Endodermal cell (in vitro differentiated cells): ENCODE data around the gene MARK1. TPM values are rescaled to one million over a fixed set of nuclear protein-coding genes. Genes with fewer than 3 reads are reported as not detected.

Experiments
- DNase-seq: peaks from one replicate; pipeline ENCODE4 v3.0.0-alpha.2; 2017
- H3K27ac ChIP-seq: 2 replicates; pipeline ENCODE4 v1.5.1; 2013; ENCODE audit warnings: mild to moderate bottlenecking, low read depth, low read length, moderate library complexity
- H3K27me3 ChIP-seq: 2 replicates; pipeline ENCODE4 v1.6.1; 2013; ENCODE audit warnings: mild to moderate bottlenecking, low read length, moderate library complexity; ENCODE audit not compliant: insufficient read depth, control insufficient read depth, poor library complexity, severe bottlenecking
- H3K36me3 ChIP-seq: 2 replicates; pipeline ENCODE4 v1.7.0; 2013; ENCODE audit warnings: mild to moderate bottlenecking, low read length, moderate library complexity; ENCODE audit not compliant: control insufficient read depth, insufficient read depth
- H3K4me1 ChIP-seq: one replicate; pipeline ENCODE4 v1.7.0; 2013; ENCODE audit warnings: low read length; ENCODE audit not compliant: control insufficient read depth, insufficient read depth
- H3K4me3 ChIP-seq: 2 replicates; pipeline ENCODE4 v1.5.1; 2013; ENCODE audit warnings: mild to moderate bottlenecking, low read length, moderate library complexity
- H3K9ac ChIP-seq: 2 replicates; pipeline ENCODE4 v1.6.1; 2013; ENCODE audit warnings: mild to moderate bottlenecking, low read length, moderate library complexity; ENCODE audit not compliant: poor library complexity, severe bottlenecking; ENCODE audit errors: extremely low read depth
- H3K9me3 ChIP-seq: 2 replicates; pipeline ENCODE4 v1.6.1; 2013; ENCODE audit warnings: mild to moderate bottlenecking, low read length, moderate library complexity; ENCODE audit not compliant: control insufficient read depth
- H3K27ac Mint-ChIP-seq: 2 replicates; pipeline ENCODE4 v1.8.0; 2020; ENCODE audit warnings: mixed read lengths
- H3K27me3 Mint-ChIP-seq: 2 replicates; pipeline ENCODE4 v1.8.0; 2021; ENCODE audit warnings: mild to moderate bottlenecking, mixed read lengths; ENCODE audit not compliant: insufficient read depth
- H3K36me3 Mint-ChIP-seq: 2 replicates; pipeline ENCODE4 v1.8.0; 2020; ENCODE audit warnings: low read depth, mixed read lengths
- H3K4me1 Mint-ChIP-seq: 2 replicates; pipeline ENCODE4 v1.8.0; 2020; ENCODE audit warnings: mixed read lengths
- H3K4me3 Mint-ChIP-seq: 2 replicates; pipeline ENCODE4 v1.8.0; 2020; ENCODE audit warnings: mild to moderate bottlenecking, moderate library complexity, mixed read lengths
- H3K9me3 Mint-ChIP-seq: 2 replicates; pipeline ENCODE4 v1.8.0; 2020; ENCODE audit warnings: mild to moderate bottlenecking, mixed read lengths
- WGBS, 2 experiments: methylation state at CpG; one replicate each; pipeline versions ENCODE4 v1.1.5 to v1.1.7; 2013; ENCODE audit warnings: missing lambda C conversion rate in 2 of 2, mixed read lengths in 1 of 2; ENCODE audit not compliant: insufficient coverage in 1 of 2, insufficient read length in 1 of 2; 5-methylcytosine and 5-hydroxymethylcytosine counted together
- total RNA-seq, 2 donors: library from RNA; stranded (reverse); fragmentation: NEBNext Ultra II Directional in 1 of 2; extraction: Animal tissue kit (Norgen Biotek cat#: 25700) in 1 of 2; gene quantifications; 2 replicates in 1 of 2; 3 replicates in 1 of 2; pipeline ENCODE4 v1.2.1, GENCODE V29; 2021
- TF ChIP-seq, protein P1 (sequence below): fragments of 200-600 bp; sonication (generic); conservative IDR thresholded peaks from 2 replicates; pipeline ENCODE4 v1.5.0; 2021; ENCODE audit warnings: antibody characterized with exemption, mild to moderate bottlenecking

MARK1 gene
- total RNA-seq, 2 donors from 2014 or later = 8.8 to 12.6 TPM

DNA sequence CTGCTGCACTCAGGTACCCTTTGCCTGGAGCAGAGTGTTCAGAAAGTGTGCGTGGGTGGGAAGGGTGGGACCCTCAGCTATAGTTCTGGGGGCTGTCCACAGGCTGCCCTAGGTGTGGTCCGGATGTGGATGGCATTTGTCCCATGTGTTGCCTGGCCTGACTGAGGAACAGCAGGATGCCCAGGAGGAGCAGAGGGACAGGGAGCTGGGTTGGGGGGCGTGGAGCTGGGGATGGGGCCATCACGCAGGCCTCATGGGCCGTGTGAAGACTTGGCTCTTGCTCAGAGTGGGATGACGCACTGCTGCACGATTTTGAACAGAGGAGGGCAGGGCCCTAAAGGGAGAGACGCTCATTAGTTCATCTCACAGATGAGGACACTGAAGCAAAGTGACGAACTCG is 179.2 kb downstream of the MARK1 start:
- H3K4me1 ChIP-seq = peaks cover 4% of the 10 kb centered on the region
- H3K27ac Mint-ChIP-seq = no peak overlapping the region

DNA sequence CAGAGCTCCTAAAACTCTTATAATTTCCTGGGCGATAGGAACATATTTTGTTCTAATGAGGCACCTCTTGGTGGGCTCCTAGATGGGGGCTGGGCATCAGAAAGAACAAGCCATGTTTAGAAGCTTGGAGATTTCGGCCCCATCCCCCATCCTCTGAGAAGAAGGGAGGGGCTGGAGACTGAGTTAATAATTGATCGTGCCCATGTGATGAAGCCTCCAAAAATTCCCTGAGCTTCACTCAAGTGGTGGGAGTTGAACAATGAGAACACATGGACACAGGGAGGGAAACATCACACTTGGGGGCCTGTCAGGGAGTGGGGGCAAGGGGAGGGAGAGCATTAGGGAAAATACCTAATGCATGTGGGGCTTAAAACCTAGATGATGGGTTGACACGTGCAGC is 180.3 kb downstream of the MARK1 start:
- no peaks in the 10 kb centered on the region for H3K36me3 ChIP-seq
- DNase-seq = no peak
- H3K4me3 ChIP-seq = no peak overlapping the region
- no peaks in the 10 kb centered on the region for H3K27me3 ChIP-seq
- no peak overlapping the region for H3K9ac ChIP-seq
- H3K4me1 Mint-ChIP-seq = peaks cover 11% of the 10 kb centered on the region
- H3K27me3 Mint-ChIP-seq = no peaks in the 10 kb centered on the region
- peaks cover 4% of the 10 kb centered on the region for H3K4me1 ChIP-seq
- TF ChIP-seq, protein P1, sequence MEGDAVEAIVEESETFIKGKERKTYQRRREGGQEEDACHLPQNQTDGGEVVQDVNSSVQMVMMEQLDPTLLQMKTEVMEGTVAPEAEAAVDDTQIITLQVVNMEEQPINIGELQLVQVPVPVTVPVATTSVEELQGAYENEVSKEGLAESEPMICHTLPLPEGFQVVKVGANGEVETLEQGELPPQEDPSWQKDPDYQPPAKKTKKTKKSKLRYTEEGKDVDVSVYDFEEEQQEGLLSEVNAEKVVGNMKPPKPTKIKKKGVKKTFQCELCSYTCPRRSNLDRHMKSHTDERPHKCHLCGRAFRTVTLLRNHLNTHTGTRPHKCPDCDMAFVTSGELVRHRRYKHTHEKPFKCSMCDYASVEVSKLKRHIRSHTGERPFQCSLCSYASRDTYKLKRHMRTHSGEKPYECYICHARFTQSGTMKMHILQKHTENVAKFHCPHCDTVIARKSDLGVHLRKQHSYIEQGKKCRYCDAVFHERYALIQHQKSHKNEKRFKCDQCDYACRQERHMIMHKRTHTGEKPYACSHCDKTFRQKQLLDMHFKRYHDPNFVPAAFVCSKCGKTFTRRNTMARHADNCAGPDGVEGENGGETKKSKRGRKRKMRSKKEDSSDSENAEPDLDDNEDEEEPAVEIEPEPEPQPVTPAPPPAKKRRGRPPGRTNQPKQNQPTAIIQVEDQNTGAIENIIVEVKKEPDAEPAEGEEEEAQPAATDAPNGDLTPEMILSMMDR = no peak
- H3K9me3 ChIP-seq = no peaks in the 10 kb centered on the region
- H3K9me3 Mint-ChIP-seq = no peaks in the 10 kb centered on the region
- no peaks in the 10 kb centered on the region for H3K36me3 Mint-ChIP-seq
- no peak overlapping the region for H3K27ac ChIP-seq
- WGBS, 2 experiments = 97 to 100% methylated on average over 2 to 4 of the region's 4 CpGs
- no peak overlapping the region for H3K27ac Mint-ChIP-seq
- no peak overlapping the region for H3K4me3 Mint-ChIP-seq

More for the DNA sequence above, 179.2 kb downstream of the MARK1 start:
- Histone ChIP-seq H3K36me3 (no peaks in the 10 kb centered on the region), H3K4me3 (no peak overlapping the region), H3K9ac (no peak overlapping the region), H3K9me3 (no peaks in the 10 kb centered on the region), H3K27ac (no peak overlapping the region), H3K27me3 (no peaks in the 10 kb centered on the region)
- no peaks in the 10 kb centered on the region for H3K36me3 Mint-ChIP-seq
- TF ChIP-seq, protein P1 = no peak
- 83 to 92% methylated on average over 6 to 10 of the region's 10 CpGs for WGBS, 2 experiments
- no peaks in the 10 kb centered on the region for H3K27me3 Mint-ChIP-seq
- H3K9me3 Mint-ChIP-seq = no peaks in the 10 kb centered on the region
- DNase-seq = no peak
- H3K4me1 Mint-ChIP-seq = peaks cover 12% of the 10 kb centered on the region
- no peak overlapping the region for H3K4me3 Mint-ChIP-seq

DNA sequence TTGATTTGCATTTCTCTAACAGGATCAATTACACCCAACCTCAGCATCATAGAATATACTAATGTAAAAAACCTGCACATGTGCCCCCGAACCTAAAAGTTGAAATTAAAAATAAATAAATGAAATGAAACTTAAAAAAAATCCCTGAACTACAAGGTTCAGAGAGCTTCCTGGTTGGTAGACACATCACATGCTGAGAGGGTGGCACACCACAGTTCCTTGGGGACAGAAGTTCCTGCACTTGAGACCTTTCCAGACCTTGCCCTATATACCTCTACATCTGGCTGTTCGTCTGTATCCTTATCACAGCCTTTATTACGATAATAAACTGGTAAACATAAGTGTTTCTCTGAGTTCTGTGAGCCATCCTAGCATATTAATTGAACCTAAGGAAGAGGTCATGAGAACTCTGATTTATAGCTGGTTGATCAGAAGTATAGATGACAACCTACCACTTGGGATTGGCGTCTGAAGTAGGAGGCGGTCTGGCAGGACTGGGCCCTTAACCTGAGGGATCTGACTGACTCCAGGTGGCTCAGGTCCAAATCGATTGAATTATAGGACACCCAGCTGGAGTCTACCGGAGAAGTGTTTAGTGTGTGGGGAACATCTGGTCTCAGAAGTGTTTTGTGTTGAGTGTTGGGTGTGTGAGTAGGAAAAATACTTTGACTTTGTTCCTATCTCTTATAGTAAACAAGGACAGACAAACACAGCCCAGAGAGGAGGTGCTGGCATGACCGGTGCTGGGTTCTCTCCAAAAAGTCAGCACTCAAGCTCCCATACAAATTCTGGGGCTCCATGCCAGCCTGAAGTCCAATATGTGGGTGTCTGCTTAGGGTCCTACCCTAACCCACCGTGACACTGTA is 181.2 kb downstream of the MARK1 start:
- Histone ChIP-seq H3K36me3 (no peaks in the 10 kb centered on the region), H3K4me3 (no peak overlapping the region), H3K27ac (no peak overlapping the region), H3K9me3 (peaks cover 4% of the 10 kb centered on the region), H3K27me3 (no peaks in the 10 kb centered on the region), H3K4me1 (peaks cover 4% of the 10 kb centered on the region), H3K9ac (no peak overlapping the region)
- 75 to 84% methylated on average over 4 to 9 of the region's 9 CpGs for WGBS, 2 experiments
- no peak for DNase-seq
- Mint-ChIP-seq H3K4me1 (peaks cover 6% of the 10 kb centered on the region), H3K4me3 (no peak overlapping the region), H3K27me3 (no peaks in the 10 kb centered on the region), H3K27ac (no peak overlapping the region), H3K9me3 (peaks cover 4% of the 10 kb centered on the region), H3K36me3 (no peaks in the 10 kb centered on the region)
- TF ChIP-seq, protein P1 = no peak
